Omental fat pad (tissue), 4 donors: ENCODE measurements around the gene FNDC8. TPM values are rescaled to one million over a fixed set of nuclear protein-coding genes. Genes with fewer than 3 reads are reported as not detected.
A peak's percentile ranks its signal among the peaks of the same experiment; 100 is the strongest.
"Not testable (repeated sequence)": the region's sequence is repeated elsewhere in the genome, so short reads cannot be mapped to it uniquely, and the experiment has no call there.

Experiments
- ATAC-seq: fragments of 150-250 bp; one replicate; pipeline ENCODE4 v1.9.1; 2016; ENCODE audit warnings: mild to moderate bottlenecking, moderate library complexity; ENCODE audit not compliant: low FRiP score
- DNase-seq: peaks from one replicate; pipeline ENCODE4 v3.0.0-alpha.2; 2019; ENCODE audit warnings: low spot score
- CTCF ChIP-seq, 3 donors: fragments of 450-650 bp; IDR thresholded peaks; one replicate each; pipeline ENCODE4 v1.5.1; 2016 to 2017; ENCODE audit warnings: antibody characterized with exemption in 3 of 3, mild to moderate bottlenecking in 3 of 3, moderate library complexity in 2 of 3
- small RNA-seq: library from RNA; depleted of rRNA; stranded (forward); fragments of <200 nt; gene quantifications from one replicate; pipeline ENCODE3, GENCODE V24; 2016
- total RNA-seq, 4 donors: library from RNA; depleted of rRNA; stranded (reverse); fragments of >200 nt; gene quantifications; one replicate each; pipeline ENCODE4 v1.1.0, GENCODE V29; 2016

The FNDC8 gene
- total RNA-seq, 4 donors from 2014 or later: not detected

GRCh38 chr17:35170968-35171771 lies 49.8 kb downstream of the FNDC8 start:
- DNase-seq: no peak
- TF ChIP-seq CTCF (IDR thresholded peaks at IDR 0.05): no peak
- peak; percentile 45 for ATAC-seq

GRCh38 chr17:35171834-35172233 lies 50.4 kb downstream of the FNDC8 start:
- no peak for TF ChIP-seq CTCF (IDR thresholded peaks at IDR 0.05)
- DNase-seq: no peak
- ATAC-seq: no peak

- ATAC-seq: not testable (repeated sequence)
Observed at GRCh38 chr17:35172321-35172720, 50.9 kb downstream of the FNDC8 start.

GRCh38 chr17:35174835-35175334 lies 53.5 kb downstream of the FNDC8 start:
- no peak for TF ChIP-seq CTCF (IDR thresholded peaks at IDR 0.05)
- ATAC-seq: no peak
- DNase-seq: no peak

More at GRCh38 chr17:35172321-35172720, 50.9 kb downstream of the FNDC8 start:
- DNase-seq: not testable (repeated sequence)

GRCh38 chr17:35175638-35176415 lies 54.4 kb downstream of the FNDC8 start:
- ATAC-seq (no peak), DNase-seq (no peak)
- no peak for TF ChIP-seq CTCF (IDR thresholded peaks at IDR 0.05)

- no peak for TF ChIP-seq CTCF (IDR thresholded peaks at IDR 0.05)
- ATAC-seq: no peak
- no peak for DNase-seq
Observed at GRCh38 chr17:35176897-35177296, 55.5 kb downstream of the FNDC8 start.

- DNase-seq, ATAC-seq: not testable (repeated sequence)
Observed at GRCh38 chr17:35179379-35179778, 58.0 kb downstream of the FNDC8 start.

Small RNAs within 50 kb of the gene (small RNA-seq; reads per million reads assigned to genes)
- gene AC004223.1 (not detected), gene RNU6-840P (not detected)

Other genes starting within 250 kb of the FNDC8 start
- 1 to 10 TPM; 2.4 to 4.6 (median 4.0) TPM for gene CCT6B, start 160.2 kb upstream of the FNDC8 start, total RNA-seq
- 10 to 100 TPM in 3 of 4 donors, 1 to 10 TPM in 1; 8.6 to 15.7 (median 10.8) TPM for gene ZNF830, start 160.1 kb upstream of the FNDC8 start, total RNA-seq
- gene LIG3, start 141.1 kb upstream of the FNDC8 start, total RNA-seq: 10 to 100 TPM; 17.7 to 23.2 (median 20.0) TPM
- 10 to 100 TPM; 17.3 to 23.1 (median 19.7) TPM for gene RFFL, start 57.9 kb upstream of the FNDC8 start, total RNA-seq
- 10 to 100 TPM in 2 of 4 donors, 1 to 10 TPM in 2; 6.4 to 16.1 (median 9.9) TPM for gene RAD51D, start 1.8 kb upstream of the FNDC8 start, total RNA-seq
- gene NLE1, start 20.7 kb downstream of the FNDC8 start, total RNA-seq: 10 to 100 TPM; 12.1 to 31.3 (median 14.6) TPM
- under 1 TPM in 1 of 4 donors, not detected in 3; 0.06 TPM for gene UNC45B, start 26.2 kb downstream of the FNDC8 start, total RNA-seq
- gene SLC35G3, start 72.8 kb downstream of the FNDC8 start, total RNA-seq: not detected
- 10 to 100 TPM; 18.9 to 53.0 (median 32.5) TPM for gene SLFN5, start 121.5 kb downstream of the FNDC8 start, total RNA-seq